ENCODE data around the gene ELAVL1.
"Not testable (repeated sequence)": the region's sequence is repeated elsewhere in the genome, so short reads cannot be mapped to it uniquely, and the experiment has no call there.

Gene ELAVL1

GRCh38 chr19:8033287-8034177 is 28.1 kb upstream of the ELAVL1 start:
- H3K27ac Mint-ChIP-seq; H3K36me3 Mint-ChIP-seq (ENCODE audit: low read depth); H3K9me3 Mint-ChIP-seq; H3K4me3 Mint-ChIP-seq; intact Hi-C loops (cut with micrococcal nuclease); H3K4me1 Mint-ChIP-seq (ENCODE audit: low read depth): not testable (repeated sequence)
- peaks cover 23% of the 10 kb centered on the region for H3K27me3 Mint-ChIP-seq

GRCh38 chr19:8030960-8031359 is 25.5 kb upstream of the ELAVL1 start:
- no peaks in the 10 kb centered on the region for H3K9me3 Mint-ChIP-seq
- no peak overlapping the region for H3K4me3 Mint-ChIP-seq
- H3K4me1 Mint-ChIP-seq (ENCODE audit: low read depth) = peaks cover 5% of the 10 kb centered on the region
- intact Hi-C loops (cut with micrococcal nuclease) = no loop called here
- no peak overlapping the region for H3K27ac Mint-ChIP-seq
- no peaks in the 10 kb centered on the region for H3K36me3 Mint-ChIP-seq (ENCODE audit: low read depth)
- peaks cover 16% of the 10 kb centered on the region for H3K27me3 Mint-ChIP-seq

GRCh38 chr19:8028951-8029491 is 23.6 kb upstream of the ELAVL1 start:
- H3K4me3 Mint-ChIP-seq = no peak overlapping the region
- no peaks in the 10 kb centered on the region for H3K9me3 Mint-ChIP-seq
- H3K27me3 Mint-ChIP-seq = peaks cover 15% of the 10 kb centered on the region
- peaks cover 5% of the 10 kb centered on the region for H3K4me1 Mint-ChIP-seq (ENCODE audit: low read depth)
- H3K27ac Mint-ChIP-seq = no peak overlapping the region
- no peaks in the 10 kb centered on the region for H3K36me3 Mint-ChIP-seq (ENCODE audit: low read depth)
- intact Hi-C loops (cut with micrococcal nuclease) = no loop called here

GRCh38 chr19:8025316-8025715 is 19.9 kb upstream of the ELAVL1 start:
- no peak overlapping the region for H3K27ac Mint-ChIP-seq
- H3K4me1 Mint-ChIP-seq (ENCODE audit: low read depth) = no peaks in the 10 kb centered on the region
- H3K9me3 Mint-ChIP-seq = no peaks in the 10 kb centered on the region
- intact Hi-C loops (cut with micrococcal nuclease) = no loop called here
- no peak overlapping the region for H3K4me3 Mint-ChIP-seq
- no peaks in the 10 kb centered on the region for H3K36me3 Mint-ChIP-seq (ENCODE audit: low read depth)
- no peaks in the 10 kb centered on the region for H3K27me3 Mint-ChIP-seq

GRCh38 chr19:8024256-8024655 is 18.8 kb upstream of the ELAVL1 start:
- H3K9me3 Mint-ChIP-seq; H3K27me3 Mint-ChIP-seq; H3K4me1 Mint-ChIP-seq (ENCODE audit: low read depth); H3K27ac Mint-ChIP-seq; H3K36me3 Mint-ChIP-seq (ENCODE audit: low read depth); intact Hi-C loops (cut with micrococcal nuclease); H3K4me3 Mint-ChIP-seq: not testable (repeated sequence)

GRCh38 chr19:8023371-8023770 is 17.9 kb upstream of the ELAVL1 start:
- Mint-ChIP-seq H3K4me1 (ENCODE audit: low read depth) (no peaks in the 10 kb centered on the region), H3K36me3 (ENCODE audit: low read depth) (no peaks in the 10 kb centered on the region), H3K27ac (no peak overlapping the region), H3K27me3 (no peaks in the 10 kb centered on the region), H3K4me3 (no peak overlapping the region), H3K9me3 (no peaks in the 10 kb centered on the region)
- intact Hi-C loops (cut with micrococcal nuclease) = no loop called here

- Mint-ChIP-seq H3K4me3 (no peak overlapping the region), H3K9me3 (no peaks in the 10 kb centered on the region), H3K27ac (no peak overlapping the region), H3K36me3 (ENCODE audit: low read depth) (no peaks in the 10 kb centered on the region), H3K4me1 (ENCODE audit: low read depth) (peaks cover 8% of the 10 kb centered on the region), H3K27me3 (no peaks in the 10 kb centered on the region)
- intact Hi-C loops (cut with micrococcal nuclease) = no loop called here
These were observed 16.8 kb upstream of the ELAVL1 start for GRCh38 chr19:8022275-8022674.

- H3K4me3 Mint-ChIP-seq = no peak overlapping the region
- H3K36me3 Mint-ChIP-seq (ENCODE audit: low read depth) = no peaks in the 10 kb centered on the region
- H3K9me3 Mint-ChIP-seq = no peaks in the 10 kb centered on the region
- intact Hi-C loops (cut with micrococcal nuclease) = no loop called here
- no peak overlapping the region for H3K27ac Mint-ChIP-seq
- H3K4me1 Mint-ChIP-seq (ENCODE audit: low read depth) = peaks cover 10% of the 10 kb centered on the region
- H3K27me3 Mint-ChIP-seq = no peaks in the 10 kb centered on the region
These were observed 15.9 kb upstream of the ELAVL1 start for GRCh38 chr19:8021374-8021773.

GRCh38 chr19:8020681-8021080 is 15.2 kb upstream of the ELAVL1 start:
- Mint-ChIP-seq H3K27me3 (no peaks in the 10 kb centered on the region), H3K27ac (no peak overlapping the region), H3K4me1 (ENCODE audit: low read depth) (peaks cover 10% of the 10 kb centered on the region), H3K4me3 (no peak overlapping the region), H3K9me3 (no peaks in the 10 kb centered on the region), H3K36me3 (ENCODE audit: low read depth) (no peaks in the 10 kb centered on the region)
- intact Hi-C loops (cut with micrococcal nuclease) = no loop called here

GRCh38 chr19:8017808-8018207 is 12.4 kb upstream of the ELAVL1 start:
- no peaks in the 10 kb centered on the region for H3K36me3 Mint-ChIP-seq (ENCODE audit: low read depth)
- H3K4me3 Mint-ChIP-seq = no peak overlapping the region
- H3K27me3 Mint-ChIP-seq = no peaks in the 10 kb centered on the region
- intact Hi-C loops (cut with micrococcal nuclease) = loop anchor here (5.0 to 10.0 kb wide), 3 partner anchors 47 to 234 kb away; no protein-coding TSS in a partner anchor
- H3K27ac Mint-ChIP-seq = peak overlapping the region; percentile 51
- H3K4me1 Mint-ChIP-seq (ENCODE audit: low read depth) = peaks cover 10% of the 10 kb centered on the region
- no peaks in the 10 kb centered on the region for H3K9me3 Mint-ChIP-seq

- peak overlapping the region; percentile 79 for H3K4me3 Mint-ChIP-seq
- H3K4me1 Mint-ChIP-seq (ENCODE audit: low read depth) = peaks cover 31% of the 10 kb centered on the region
- intact Hi-C loops (cut with micrococcal nuclease) = loop anchor here (2.0 kb wide), 1 partner anchor 60 kb away; no protein-coding TSS in a partner anchor
- H3K27me3 Mint-ChIP-seq = no peaks in the 10 kb centered on the region
- no peaks in the 10 kb centered on the region for H3K9me3 Mint-ChIP-seq
- H3K27ac Mint-ChIP-seq = peak overlapping the region; percentile 70
- peaks cover 26% of the 10 kb centered on the region for H3K36me3 Mint-ChIP-seq (ENCODE audit: low read depth)
These were observed 523 bp downstream of the ELAVL1 start for GRCh38 chr19:8004723-8005513.

GRCh38 chr19:8004001-8004400 is 1.4 kb downstream of the ELAVL1 start:
- Mint-ChIP-seq H3K4me1 (ENCODE audit: low read depth) (peaks cover 31% of the 10 kb centered on the region), H3K27ac (no peak overlapping the region), H3K36me3 (ENCODE audit: low read depth) (peaks cover 34% of the 10 kb centered on the region), H3K4me3 (peak overlapping the region; percentile 79), H3K27me3 (no peaks in the 10 kb centered on the region), H3K9me3 (no peaks in the 10 kb centered on the region)
- intact Hi-C loops (cut with micrococcal nuclease) = loop anchor here (2.0 kb wide), 1 partner anchor 59 kb away; no protein-coding TSS in a partner anchor

GRCh38 chr19:8001995-8002849 is 3.2 kb downstream of the ELAVL1 start:
- H3K27me3 Mint-ChIP-seq = no peaks in the 10 kb centered on the region
- intact Hi-C loops (cut with micrococcal nuclease) = loop anchor here (2.0 kb wide), 1 partner anchor 31 kb away; no protein-coding TSS in a partner anchor
- peaks cover 47% of the 10 kb centered on the region for H3K4me1 Mint-ChIP-seq (ENCODE audit: low read depth)
- H3K9me3 Mint-ChIP-seq = no peaks in the 10 kb centered on the region
- peak overlapping the region; percentile 86 for H3K27ac Mint-ChIP-seq
- peak overlapping the region; percentile 85 for H3K4me3 Mint-ChIP-seq
- H3K36me3 Mint-ChIP-seq (ENCODE audit: low read depth) = peaks cover 28% of the 10 kb centered on the region

Measured in dendritic cell treated with granulocyte-macrophage colony-stimulating factor and Interleukin-4, amounts not matched to agents 40 ng/mL and 50 ng/mL, for 4 days (primary cell).